Fibroblast of skin of scalp (primary cell): Measurements from ENCODE around the gene DENND5A.
"Not testable (repeated sequence)": the region's sequence is repeated elsewhere in the genome, so short reads cannot be mapped to it uniquely, and the experiment has no call there.

ENCODE experiments used
- DNase-seq: peaks from one replicate; pipeline ENCODE4 v3.0.0-alpha.2; 2013

DENND5A gene

GRCh38 chr11:9172389-9172788, 92.8 kb downstream of the DENND5A start:
- DNase-seq: peak; percentile 26

- DNase-seq: peak; percentile 13
Observed at GRCh38 chr11:9170450-9170849, 94.7 kb downstream of the DENND5A start.

GRCh38 chr11:9169595-9170295, 95.4 kb downstream of the DENND5A start:
- peak; percentile 10 for DNase-seq

DNA sequence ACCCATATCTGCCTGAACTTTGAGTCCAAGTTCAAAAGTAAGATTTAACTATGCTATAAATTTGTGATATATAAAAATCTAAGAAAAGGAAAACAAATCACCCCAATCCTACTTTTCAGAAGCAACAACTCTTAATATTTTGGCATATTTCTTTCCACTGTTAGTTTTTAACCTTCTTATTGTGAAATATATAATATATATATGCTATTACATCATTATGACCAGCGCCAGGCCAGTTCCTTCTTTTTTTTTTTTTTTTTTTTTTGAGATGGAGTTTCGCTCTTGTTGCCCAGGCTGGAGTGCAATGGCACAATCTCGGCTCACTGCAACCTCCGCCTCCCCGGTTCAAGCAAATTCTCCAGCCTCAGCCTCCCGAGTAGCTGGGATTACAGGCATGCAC, 103.2 kb downstream of the DENND5A start:
- DNase-seq: not testable (repeated sequence)

DNA sequence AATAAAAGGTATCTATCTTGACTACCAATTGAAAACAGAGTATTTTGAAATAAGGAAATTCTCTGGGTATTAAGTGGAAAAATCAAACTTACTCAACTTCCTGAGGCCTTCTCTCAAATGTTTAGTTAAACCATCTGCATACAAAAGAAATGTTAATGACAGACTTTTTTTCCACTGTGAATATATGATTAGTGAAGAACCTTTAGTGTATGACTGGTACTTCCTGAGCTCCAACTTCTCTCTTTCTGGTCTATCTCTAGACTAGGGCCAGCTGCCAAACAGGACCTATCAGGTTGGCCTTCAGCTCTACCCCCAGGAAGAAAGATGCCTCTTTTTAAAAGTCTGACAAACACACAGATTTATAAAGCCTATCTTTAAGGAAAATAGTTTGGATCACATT, 105.0 kb downstream of the DENND5A start:
- no peak for DNase-seq

GRCh38 chr11:9158898-9159391, 106.2 kb downstream of the DENND5A start:
- peak; percentile 69 for DNase-seq

- DNase-seq: no peak
Observed at GRCh38 chr11:9155930-9156329, 109.2 kb downstream of the DENND5A start.

DNA sequence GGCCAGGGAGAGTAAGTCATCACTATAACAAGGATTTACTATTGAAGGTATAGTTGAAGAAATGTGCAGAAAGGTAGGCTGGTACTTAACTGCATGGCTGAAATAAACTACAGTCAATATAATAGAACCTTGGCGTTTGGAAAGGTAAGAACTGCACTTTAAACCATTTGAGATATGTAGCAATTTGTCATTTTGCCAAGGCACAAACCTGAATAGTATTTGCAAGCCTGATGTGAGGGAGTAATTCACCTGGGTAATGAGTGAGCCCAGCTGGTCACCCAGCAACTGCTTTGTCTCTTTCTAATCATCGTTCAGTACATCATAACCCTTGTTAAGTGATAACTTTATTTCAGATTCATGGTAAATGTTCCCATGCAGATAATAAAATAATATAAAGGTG, 111.5 kb downstream of the DENND5A start:
- no peak for DNase-seq

DNA sequence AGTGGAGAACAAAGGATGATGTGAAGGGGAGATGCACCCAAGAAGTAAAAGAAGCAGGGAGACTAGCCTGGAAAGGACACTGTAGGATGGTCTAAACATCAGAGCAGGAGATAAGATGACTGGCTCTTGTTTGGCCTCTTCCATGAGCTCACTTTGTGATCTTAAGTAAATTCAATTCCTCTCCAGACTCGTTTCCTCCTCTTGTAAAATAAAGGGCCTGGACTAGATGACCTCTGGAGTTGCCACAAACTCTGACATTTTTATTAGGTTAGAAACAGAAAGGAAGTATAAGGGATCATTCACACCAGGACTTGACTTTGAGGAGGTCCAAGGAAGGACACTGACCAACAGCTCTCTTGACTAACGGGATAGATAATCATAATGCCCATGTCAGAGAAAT, 113.5 kb downstream of the DENND5A start:
- no peak for DNase-seq

GRCh38 chr11:9150926-9151325, 114.2 kb downstream of the DENND5A start:
- DNase-seq: no peak

DNA sequence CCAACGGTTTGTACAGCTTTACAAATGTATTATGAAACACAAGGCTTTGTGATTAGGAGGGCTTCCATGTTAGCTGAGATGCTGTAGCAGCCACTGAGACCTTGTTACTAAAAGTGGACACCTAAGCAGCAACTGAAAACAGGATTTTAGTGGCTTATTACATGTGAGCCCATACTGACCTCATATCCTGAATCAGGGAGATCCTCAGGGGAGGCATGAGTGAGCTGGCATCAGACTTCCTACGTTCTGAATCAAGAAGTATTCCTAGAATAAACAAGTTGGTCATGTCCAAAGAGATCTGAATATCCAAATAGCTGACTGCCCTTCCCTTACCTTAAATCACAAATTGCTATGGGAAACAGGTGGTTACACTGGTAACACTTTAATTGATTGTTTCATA, 114.6 kb downstream of the DENND5A start:
- peak; percentile 64 for DNase-seq

GRCh38 chr11:9148727-9149126, 116.4 kb downstream of the DENND5A start:
- DNase-seq: no peak

DNA sequence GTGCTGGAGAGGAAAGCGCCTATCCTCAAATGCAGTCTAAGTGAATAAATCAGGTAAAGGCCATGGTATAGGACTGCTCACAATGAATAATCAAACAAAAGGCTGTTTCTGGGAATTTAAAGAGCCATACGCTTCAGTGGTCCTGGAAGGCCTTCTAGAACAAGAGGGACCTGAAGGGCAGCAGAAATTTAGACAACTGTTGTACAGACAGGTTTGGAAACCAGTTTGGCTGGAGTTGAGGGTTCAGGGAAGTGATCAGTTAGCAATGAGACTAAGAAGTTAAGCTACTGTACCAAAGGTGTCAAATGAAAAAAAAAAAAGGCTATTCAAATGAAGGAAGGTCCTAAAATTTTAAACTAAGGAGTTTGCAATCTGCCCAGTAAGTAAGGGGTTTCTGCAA, 117.1 kb downstream of the DENND5A start:
- DNase-seq: no peak

- DNase-seq: no peak
Observed at GRCh38 chr11:9146477-9146876, 118.7 kb downstream of the DENND5A start.

DNA sequence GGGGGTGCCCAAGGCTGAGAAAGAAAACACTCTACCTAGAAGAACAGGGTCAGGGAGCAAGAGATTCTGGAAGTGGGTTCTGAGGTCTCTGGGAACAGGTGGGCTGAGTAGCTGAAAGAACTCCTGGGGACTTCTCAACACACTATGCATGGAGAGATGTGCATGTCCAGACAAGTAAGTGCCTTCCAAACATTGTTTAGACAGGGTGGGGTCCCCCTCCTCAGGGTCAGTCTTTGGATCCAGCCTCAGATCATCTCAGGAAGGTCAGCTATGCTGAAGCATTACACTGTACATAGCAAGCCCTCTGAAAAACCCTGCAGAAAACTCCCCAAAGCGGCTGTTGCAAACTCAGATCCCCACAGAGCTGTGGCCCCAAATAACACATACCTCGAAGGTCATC, 119.9 kb downstream of the DENND5A start:
- no peak for DNase-seq

- no peak for DNase-seq
Observed at GRCh38 chr11:9144828-9145227, 120.3 kb downstream of the DENND5A start.

DNA sequence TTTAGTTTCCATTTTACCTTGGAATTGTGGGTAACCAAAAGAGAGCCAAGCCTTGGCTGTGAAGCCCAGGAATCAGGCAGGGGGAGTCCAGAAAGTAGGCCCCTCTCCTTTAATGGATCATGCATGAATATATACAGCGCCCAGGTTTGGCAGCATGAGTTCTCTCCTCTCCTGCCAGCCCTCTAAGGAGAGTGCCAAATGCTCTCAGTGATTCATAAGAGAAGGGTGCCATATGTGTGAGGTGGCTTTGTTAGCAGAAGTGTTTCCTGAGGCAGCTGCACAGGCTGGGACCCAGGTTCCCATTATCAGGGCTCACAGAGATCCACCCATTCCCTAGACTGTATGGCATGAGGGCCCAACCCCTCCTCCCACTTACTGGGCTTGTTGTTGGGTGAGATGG, 121.4 kb downstream of the DENND5A start:
- no peak for DNase-seq

- DNase-seq: no peak
Observed at GRCh38 chr11:9142732-9143131, 122.4 kb downstream of the DENND5A start.

DNA sequence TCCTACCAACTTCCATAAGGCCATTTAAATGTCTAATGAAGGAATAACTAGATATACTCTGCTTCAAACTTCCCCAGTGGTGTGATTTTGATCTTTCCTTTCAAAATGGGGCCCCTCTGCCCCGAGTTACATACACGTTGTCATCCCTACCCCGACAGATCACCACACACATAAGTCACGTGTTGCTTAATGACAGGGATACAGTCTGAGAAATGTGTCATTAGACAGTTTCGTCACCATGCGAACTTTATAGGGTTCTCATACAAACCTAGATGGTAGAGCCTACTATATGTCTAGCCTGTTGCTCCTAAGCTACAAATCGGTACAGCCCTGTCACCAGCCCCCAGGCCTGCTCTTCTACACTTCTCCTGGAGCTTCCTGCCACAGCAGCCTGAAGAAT, 124.0 kb downstream of the DENND5A start:
- no peak for DNase-seq

DNA sequence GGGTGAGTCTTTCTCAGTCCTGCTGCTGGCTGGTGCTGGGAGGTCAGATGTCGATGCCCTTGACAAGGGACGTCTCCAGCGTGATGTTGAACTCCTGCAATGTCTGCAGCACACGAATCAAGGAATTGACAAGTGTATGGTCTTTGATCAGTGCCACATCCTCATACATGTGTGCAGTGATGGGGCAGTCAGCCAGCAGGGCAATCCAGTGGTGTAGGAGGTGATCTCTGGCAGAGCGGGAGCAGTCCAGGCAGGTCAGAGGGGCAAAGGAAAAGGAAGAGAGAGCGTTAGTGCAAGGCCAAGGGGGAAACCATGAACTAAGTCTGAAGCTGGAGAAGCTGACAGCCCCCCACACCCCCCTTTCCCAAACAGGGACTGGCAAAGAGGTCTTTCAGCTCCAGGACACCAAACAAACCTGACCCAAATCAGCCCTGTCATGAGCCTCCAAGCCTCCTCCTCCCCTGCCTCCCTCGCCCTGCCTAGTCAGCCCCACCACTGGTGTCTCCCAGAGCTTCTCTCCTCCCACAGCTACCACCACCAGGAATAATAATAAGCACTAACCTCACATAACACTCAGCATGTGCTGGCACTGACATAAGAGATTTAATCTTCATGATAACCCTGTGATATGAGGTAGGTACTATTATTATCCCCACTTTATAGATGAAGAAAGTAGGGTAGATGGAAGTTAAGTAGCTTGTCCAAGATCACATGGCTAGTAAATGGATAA, 125.4 kb downstream of the DENND5A start:
- DNase-seq: no peak

DNA sequence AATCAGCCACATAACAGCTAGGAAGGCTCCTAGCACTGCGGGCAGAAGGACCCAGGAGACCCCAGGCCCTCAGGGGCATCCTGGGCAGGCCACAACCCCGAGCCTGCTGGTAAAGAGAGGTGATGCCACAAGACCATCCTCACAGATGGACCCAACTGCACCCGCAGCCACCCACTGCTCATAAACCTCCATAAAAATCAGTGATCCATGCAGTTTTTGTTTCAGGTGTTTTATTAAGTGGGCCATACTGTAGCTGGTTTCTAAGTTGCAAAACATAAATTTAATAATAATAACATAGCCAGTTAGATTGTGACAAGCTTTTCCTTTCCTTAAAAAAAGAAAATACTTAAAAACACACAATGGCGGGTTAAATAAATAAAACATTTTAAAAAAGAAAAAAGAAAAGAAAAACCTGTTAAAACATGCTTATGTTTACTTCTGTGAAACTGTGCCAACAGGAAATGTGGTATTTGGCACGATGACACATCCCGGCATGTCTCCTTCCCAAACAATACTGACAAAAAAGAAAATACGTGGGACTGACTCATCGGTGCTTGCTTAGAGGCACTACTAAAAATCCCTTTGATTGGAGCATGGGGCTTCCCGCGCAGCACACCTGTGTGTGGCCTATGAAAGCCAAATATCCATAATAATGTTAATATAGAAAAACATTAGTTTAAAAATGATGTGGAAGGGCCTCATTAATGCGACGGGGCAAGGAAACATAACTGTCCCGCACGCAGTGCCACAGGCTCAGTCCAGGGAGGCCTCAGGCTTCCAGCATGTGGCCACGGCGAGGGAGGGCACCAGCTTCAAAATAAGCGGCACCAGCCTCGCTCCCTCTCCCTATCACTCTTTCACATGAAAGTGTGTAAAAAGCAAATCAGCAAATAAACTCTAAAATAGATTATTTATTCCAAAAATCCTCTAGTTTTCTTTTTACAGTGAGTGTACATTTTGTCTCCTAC, 126.3 kb downstream of the DENND5A start:
- peak; percentile 81 for DNase-seq

DNA sequence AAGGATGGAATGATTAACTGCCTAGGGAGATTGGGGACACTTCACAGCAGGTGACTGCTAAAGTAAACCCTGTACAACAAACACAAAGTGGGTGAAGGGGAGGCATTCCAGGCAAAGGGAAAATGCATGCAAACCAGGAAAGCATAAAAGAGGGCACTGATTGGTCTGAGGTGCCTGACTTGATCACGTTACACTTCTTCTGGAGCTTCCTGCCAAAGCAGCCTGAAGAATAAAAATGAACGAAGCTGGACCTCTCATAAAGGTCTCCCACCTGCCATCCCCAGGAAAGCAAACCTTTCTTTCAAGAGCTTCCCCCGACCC, 127.1 kb downstream of the DENND5A start:
- no peak for DNase-seq
